IMR-90 (cell line): Measurements from ENCODE around the gene ABL1. TPM values are rescaled to one million over a fixed set of nuclear protein-coding genes. Genes with fewer than 3 reads are reported as not detected.

Experiments used
- ATAC-seq: fragments of 200-7000 bp; cut with Tn5 transposase; 2 replicates; pipeline ENCODE4 v1.9.1; 2020; ENCODE audit warnings: low read depth, mild to moderate bottlenecking, moderate library complexity
- BruUV-seq: library from RNA; stranded (reverse); fragments of 400-500 nt; replicated peaks from 2 replicates; lab custom pipeline; 2021; lab: Mats Ljungman, UMichigan
- CTCF ChIA-PET: fragments of 300-600 bp; formaldehyde crosslinking; extraction: SDS; loops from one replicate; lab custom pipeline; 2021; ENCODE audit warnings: antibody characterized with exemption; lab: Yijun Ruan, JAX
- POLR2A ChIA-PET: fragments of 300-600 bp; sonication (Branson Sonifier 250); formaldehyde crosslinking; loops from one replicate; lab custom pipeline; 2022; ENCODE audit warnings: antibody characterized with exemption; ENCODE audit not compliant: unreplicated experiment; lab: Charles Lee
- DNase-seq: peaks from one replicate; pipeline ENCODE4 v3.0.0; 2013
- H2AFZ ChIP-seq: replicated peaks from 2 replicates; pipeline ENCODE3; 2013; ENCODE audit warnings: low read length, mild to moderate bottlenecking; ENCODE audit not compliant: poor library complexity
- H2AK5ac ChIP-seq: 2 replicates; pipeline ENCODE4 v1.6.1; 2013; ENCODE audit warnings: low read depth, low read length, inconsistent platforms
- H2AK9ac ChIP-seq: replicated peaks from 2 replicates; pipeline ENCODE3; 2013; ENCODE audit warnings: mild to moderate bottlenecking, low read depth, low read length, moderate library complexity; ENCODE audit not compliant: poor library complexity
- H2BK120ac ChIP-seq: 2 replicates; pipeline ENCODE4 v1.6.1; 2013; ENCODE audit warnings: low read depth, low read length, inconsistent platforms
- H2BK15ac ChIP-seq: 3 replicates; pipeline ENCODE4 v1.6.1; 2013; ENCODE audit warnings: low read depth, low read length, inconsistent platforms
- H2BK20ac ChIP-seq: 2 replicates; pipeline ENCODE4 v1.6.1; 2013; ENCODE audit warnings: low read depth, mild to moderate bottlenecking, inconsistent platforms, low read length, moderate library complexity
- H2BK5ac ChIP-seq: 2 replicates; pipeline ENCODE4 v1.6.1; 2013; ENCODE audit warnings: mild to moderate bottlenecking, low read depth, low read length, inconsistent platforms; ENCODE audit not compliant: poor library complexity, severe bottlenecking
- H3K14ac ChIP-seq: replicated peaks from 2 replicates; pipeline ENCODE4 v1.6.1; 2013; ENCODE audit warnings: low read depth, low read length, inconsistent platforms
- H3K18ac ChIP-seq: 2 replicates; pipeline ENCODE4 v1.6.1; 2013; ENCODE audit warnings: low read depth, low read length, control low read depth
- H3K23ac ChIP-seq: 2 replicates; pipeline ENCODE4 v1.6.1; 2013; ENCODE audit warnings: low read depth, low read length, inconsistent platforms
- H3K27ac ChIP-seq: 2 replicates; pipeline ENCODE4 v1.5.1; 2013; ENCODE audit warnings: mild to moderate bottlenecking, control low read depth, low read length; ENCODE audit not compliant: insufficient read depth
- H3K27me3 ChIP-seq: 2 replicates; pipeline ENCODE4 v1.6.1; 2013; ENCODE audit warnings: low read length; ENCODE audit not compliant: control insufficient read depth, insufficient read depth
- H3K36me3 ChIP-seq: 2 replicates; pipeline ENCODE4 v1.6.1; 2013; ENCODE audit warnings: low read length, mixed read lengths; ENCODE audit not compliant: control insufficient read depth, insufficient read depth
- H3K4ac ChIP-seq: 2 replicates; pipeline ENCODE4 v1.6.1; 2013; ENCODE audit warnings: low read depth, low read length, inconsistent platforms
- H3K4me1 ChIP-seq: 2 replicates; pipeline ENCODE4 v1.6.1; 2013; ENCODE audit warnings: low read length, mixed read lengths; ENCODE audit not compliant: control insufficient read depth, insufficient read depth
- H3K4me2 ChIP-seq: 2 replicates; pipeline ENCODE4 v1.6.1; 2013; ENCODE audit warnings: low read depth, mild to moderate bottlenecking, control low read depth, low read length, moderate library complexity
- H3K4me3 ChIP-seq: 2 replicates; pipeline ENCODE4 v1.5.1; 2013; ENCODE audit warnings: low read depth, mild to moderate bottlenecking, control low read depth, low read length, moderate library complexity; ENCODE audit not compliant: insufficient read depth
- H3K56ac ChIP-seq: 2 replicates; pipeline ENCODE4 v1.6.1; 2013; ENCODE audit warnings: low read length, inconsistent platforms; ENCODE audit not compliant: insufficient read depth; ENCODE audit errors: extremely low read depth
- H3K79me1 ChIP-seq, 2 experiments: 2 replicates each; pipeline ENCODE4 v1.6.1; 2013; ENCODE audit warnings: low read length in 2 of 2, inconsistent platforms in 1 of 2, low read depth in 1 of 2
- H3K9ac ChIP-seq: 2 replicates; pipeline ENCODE4 v1.6.1; 2013; ENCODE audit warnings: low read depth, low read length, control low read depth
- H3K9me1 ChIP-seq: 2 replicates; pipeline ENCODE4 v1.6.1; 2013; ENCODE audit warnings: low read length, inconsistent platforms; ENCODE audit not compliant: insufficient read depth
- H3K9me3 ChIP-seq: 2 replicates; pipeline ENCODE4 v1.6.1; 2013; ENCODE audit warnings: low read length; ENCODE audit not compliant: control insufficient read depth, insufficient read depth
- H4K20me1 ChIP-seq: 2 replicates; pipeline ENCODE4 v1.6.1; 2013; ENCODE audit warnings: low read length, inconsistent platforms; ENCODE audit not compliant: insufficient read depth
- H4K5ac ChIP-seq: 2 replicates; pipeline ENCODE4 v1.6.1; 2013; ENCODE audit warnings: mild to moderate bottlenecking, low read depth, low read length, control low read depth
- H4K8ac ChIP-seq, 2 experiments: 2 replicates each; pipeline ENCODE4 v1.6.1; 2013; ENCODE audit warnings: low read depth in 2 of 2, low read length in 2 of 2, control low read depth in 1 of 2, inconsistent platforms in 1 of 2
- H4K91ac ChIP-seq: 2 replicates; pipeline ENCODE4 v1.6.1; 2013; ENCODE audit warnings: low read depth, low read length, inconsistent platforms; ENCODE audit not compliant: insufficient read depth
- CEBPB ChIP-seq: IDR thresholded peaks from 2 replicates; pipeline ENCODE4 v1.6.1; 2012; ENCODE audit warnings: low read depth, low read length, improper control_type of control experiment
- CHD1 ChIP-seq: IDR thresholded peaks from 2 replicates; pipeline ENCODE4 v1.6.1; 2012; ENCODE audit warnings: low read depth, low read length, improper control_type of control experiment
- FOS ChIP-seq: fragments of 150-350 bp; IDR thresholded peaks from 2 replicates; pipeline ENCODE4 v1.6.1; 2016; ENCODE audit warnings: low read depth, low read length
- RFX5 ChIP-seq: IDR thresholded peaks from 2 replicates; pipeline ENCODE4 v1.8.0; 2012; ENCODE audit warnings: low read depth, mild to moderate bottlenecking, low read length, moderate library complexity
- SMC3 ChIP-seq: fragments of 150-350 bp; IDR thresholded peaks from 2 replicates; pipeline ENCODE4 v1.6.1; 2016; ENCODE audit warnings: low read depth, mild to moderate bottlenecking, antibody characterized with exemption, low read length, moderate library complexity
- WGBS, 2 experiments: methylation state at CpG; one replicate each; pipeline versions ENCODE4 v1.1.5 to v1.1.7; 2013; ENCODE audit warnings: missing lambda C conversion rate in 2 of 2; ENCODE audit not compliant: insufficient read length in 1 of 2; ENCODE audit errors: extremely low coverage in 2 of 2; 5-methylcytosine and 5-hydroxymethylcytosine counted together
- dilution Hi-C: fragments of 300-500 bp; cut with HindIII; formaldehyde crosslinking; loops from one replicate; pipeline ENCODE4 v1.14.3; 2018; ENCODE audit warnings: low sequenced_read_pairs; ENCODE audit not compliant: unreplicated experiment
- in situ Hi-C: fragments of 300-500 bp; cut with MboI; formaldehyde crosslinking; loops from 3 replicates; pipeline ENCODE4 v1.14.3; 2019; ENCODE audit warnings: low sequenced_read_pairs, inconsistent platforms, mixed read lengths
- intact Hi-C: fragments of 100-400 bp; cut with micrococcal nuclease; formaldehyde crosslinking; loops from 2 replicates; pipeline ENCODE4 v1.10.0; 2022
- polyA plus RNA-seq, 3 experiments: library from polyadenylated mRNA; depleted of rRNA; stranded (reverse); fragments of >200 nt; gene quantifications; 2 replicates each; pipeline ENCODE4 v1.2.3, GENCODE V29; 2012; ENCODE audit warnings: low replicate concordance in 1 of 3
- total RNA-seq: library from RNA; depleted of rRNA; stranded (reverse); fragments of >200 nt; gene quantifications from 2 replicates; pipeline ENCODE4 v1.2.3, GENCODE V29; 2012
- TF ChIP-seq, protein P1 (sequence below): fragments of 150-350 bp; IDR thresholded peaks from 2 replicates; pipeline ENCODE4 v1.6.1; 2017; ENCODE audit warnings: mild to moderate bottlenecking, antibody characterized with exemption, low read length, low read depth

The ABL1 gene
- total and polyA plus RNA-seq, 2 of the 4 experiments (the other 2 are of a cell fraction): 33.7 to 49.1 TPM

DNA sequence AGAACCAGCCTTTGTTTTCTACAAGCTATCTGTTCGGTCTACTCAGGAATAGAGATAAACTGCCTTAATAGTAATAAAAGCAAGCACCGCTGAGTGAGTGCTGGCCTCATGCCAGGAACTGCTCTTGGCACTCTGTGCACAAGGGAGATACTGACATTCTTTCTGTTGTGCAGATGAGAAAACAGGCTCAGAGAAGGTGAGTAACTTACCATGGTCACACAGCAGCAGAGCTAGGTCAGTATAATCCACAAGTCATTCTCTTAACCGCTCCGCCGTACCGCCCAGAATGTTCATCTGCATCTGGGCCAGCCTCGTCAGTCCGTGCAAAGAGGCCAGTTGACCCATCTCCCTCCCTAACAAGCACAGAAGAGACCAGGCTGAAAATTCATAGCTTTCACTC lies 34.2 kb downstream of the ABL1 start:
- TF ChIP-seq SMC3: no peak
- TF ChIP-seq FOS: no peak
- TF ChIP-seq, protein P1, sequence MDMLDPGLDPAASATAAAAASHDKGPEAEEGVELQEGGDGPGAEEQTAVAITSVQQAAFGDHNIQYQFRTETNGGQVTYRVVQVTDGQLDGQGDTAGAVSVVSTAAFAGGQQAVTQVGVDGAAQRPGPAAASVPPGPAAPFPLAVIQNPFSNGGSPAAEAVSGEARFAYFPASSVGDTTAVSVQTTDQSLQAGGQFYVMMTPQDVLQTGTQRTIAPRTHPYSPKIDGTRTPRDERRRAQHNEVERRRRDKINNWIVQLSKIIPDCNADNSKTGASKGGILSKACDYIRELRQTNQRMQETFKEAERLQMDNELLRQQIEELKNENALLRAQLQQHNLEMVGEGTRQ: no peak
- no peak for TF ChIP-seq RFX5
- no peak for TF ChIP-seq CEBPB
- TF ChIP-seq CHD1: no peak
- Histone ChIP-seq H3K4me2 (no peak overlapping the region), H3K14ac (no peak overlapping the region), H3K18ac (no peak overlapping the region), H3K9me3 (no peaks in the 10 kb centered on the region), H3K4me1 (peaks cover 2% of the 10 kb centered on the region; the same call in 1 of the 2 replicates), H3K9me1 (no peaks in the 10 kb centered on the region), H2AK9ac (no peak overlapping the region), H3K56ac (no peak overlapping the region), H3K79me1 (peaks cover 45 to 94% of the 10 kb centered on the region in 2 experiments), H3K9ac (no peak overlapping the region), H4K20me1 (peaks cover 56% of the 10 kb centered on the region), H2AK5ac (no peak overlapping the region), H3K4me3 (no peak overlapping the region), H3K27ac (no peak overlapping the region), H2BK20ac (no peak overlapping the region), H3K4ac (no peak overlapping the region), H3K36me3 (peaks cover 56% of the 10 kb centered on the region), H4K5ac (no peak overlapping the region), H3K23ac (no peak overlapping the region), H2BK120ac (no peak overlapping the region), H2BK15ac (no peak overlapping the region), H2BK5ac (no peak overlapping the region), H3K27me3 (no peaks in the 10 kb centered on the region), H4K91ac (no peak overlapping the region), H4K8ac (no peak overlapping the region), H2AFZ (no peak overlapping the region)
- in situ Hi-C loops (no loop called here), intact Hi-C loops (no loop called here), dilution Hi-C loops (no loop called here)
- BruUV-seq: no TSS peak
- ATAC-seq (no peak), DNase-seq (peak; percentile 42)
- ChIA-PET CTCF (interaction anchor here (0.8 to 1.7 kb wide), 7 partner anchors 11 to 177 kb away, joined by 3 to 11 read pairs (median 5); no protein-coding TSS in a partner anchor), POLR2A (no interaction called here)
- 20% methylated on average over 1 of the region's 8 CpGs; no CpG with 5 or more reads in 1 of the 2 experiments for WGBS, 2 experiments
